Neural cell (in vitro differentiated cells): ENCODE data around the gene ITPK1.

Source experiments
- CTCF ChIP-seq: fragments of 450-650 bp; IDR thresholded peaks from 2 replicates; pipeline ENCODE4 v1.5.1; 2014; ENCODE audit warnings: antibody characterized with exemption, mild to moderate bottlenecking, moderate library complexity; ENCODE audit not compliant: poor library complexity, severe bottlenecking
- EP300 ChIP-seq: fragments of 450-650 bp; conservative IDR thresholded peaks from 2 replicates; pipeline ENCODE4 v1.6.1; 2014; ENCODE audit warnings: antibody characterized with exemption, mild to moderate bottlenecking, moderate library complexity; ENCODE audit not compliant: poor library complexity, severe bottlenecking
- EZH2 ChIP-seq: fragments of 200-600, 300-800 bp; shearing (Covaris generic), sonication (generic); IDR thresholded peaks from 2 replicates; pipeline ENCODE4 v1.6.1; 2014; ENCODE audit warnings: antibody characterized with exemption, low read length, borderline replicate concordance, mild to moderate bottlenecking; ENCODE audit not compliant: insufficient read depth, poor library complexity, severe bottlenecking
- MXI1 ChIP-seq: fragments of 450-650 bp; conservative IDR thresholded peaks from 2 replicates; pipeline ENCODE4 v1.6.1; 2014; ENCODE audit warnings: antibody characterized with exemption, mild to moderate bottlenecking; ENCODE audit not compliant: poor library complexity, severe bottlenecking
- POLR2AphosphoS5 ChIP-seq: IDR thresholded peaks from 2 replicates; pipeline ENCODE4 v1.6.1; 2012
- RAD21 ChIP-seq: fragments of 450-650 bp; conservative IDR thresholded peaks from 2 replicates; pipeline ENCODE4 v1.6.1; 2014; ENCODE audit warnings: antibody characterized with exemption, mild to moderate bottlenecking, moderate library complexity
- REST ChIP-seq: IDR thresholded peaks from 2 replicates; pipeline ENCODE4 v1.6.1; 2012; ENCODE audit warnings: borderline replicate concordance
- TAF1 ChIP-seq: IDR thresholded peaks from 2 replicates; pipeline ENCODE4 v1.6.1; 2012; ENCODE audit warnings: low read depth

- TF ChIP-seq CTCF (no peak), POLR2AphosphoS5 (no peak), RAD21 (no peak), EZH2 (no peak), EP300 (no peak), REST (no peak), TAF1 (no peak), MXI1 (no peak)
Observed at GRCh38 chr14:92997343-92998061, 118.2 kb downstream of the ITPK1 start.
